Muscle of arm (tissue), 12 donors: ENCODE results near the gene RGS2. TPM values are rescaled to one million over a fixed set of nuclear protein-coding genes. Genes with fewer than 3 reads are reported as not detected.

ENCODE experiments used
- polyA plus RNA-seq, 12 donors: library from polyadenylated mRNA; unstranded; fragments of 120-200 nt; gene quantifications; one replicate each; pipeline ENCODE4 v1.2.1, GENCODE V29; 2013; ENCODE audit not compliant: insufficient read length in 12 of 12

The RGS2 gene
- polyA plus RNA-seq, 12 donors, result 56.4 to 230 (median 109) TPM; not detected in 1

Other genes with a start within 250 kb of the RGS2 start
- gene RGS1, start 233.3 kb upstream of the RGS2 start, polyA plus RNA-seq, result 10 to 100 TPM in 1 of 12 donors, 1 to 10 TPM in 10, not detected in 1; 1.2 to 17.4 (median 3.8) TPM
- 1 to 10 TPM in 2 of 12 donors, under 1 TPM in 8, not detected in 2; 0.25 to 1.4 (median 0.68) TPM for gene RGS13, start 172.9 kb upstream of the RGS2 start, polyA plus RNA-seq